ENCODE results near the gene MTCP1. TPM values are rescaled to one million over a fixed set of nuclear protein-coding genes. Genes with fewer than 3 reads are reported as not detected.
A peak's percentile ranks its signal among the peaks of the same experiment; 100 is the strongest.

MTCP1 gene
- total RNA-seq, 2 donors from 2014 or later, result 0.36 to 15.8 TPM

DNA sequence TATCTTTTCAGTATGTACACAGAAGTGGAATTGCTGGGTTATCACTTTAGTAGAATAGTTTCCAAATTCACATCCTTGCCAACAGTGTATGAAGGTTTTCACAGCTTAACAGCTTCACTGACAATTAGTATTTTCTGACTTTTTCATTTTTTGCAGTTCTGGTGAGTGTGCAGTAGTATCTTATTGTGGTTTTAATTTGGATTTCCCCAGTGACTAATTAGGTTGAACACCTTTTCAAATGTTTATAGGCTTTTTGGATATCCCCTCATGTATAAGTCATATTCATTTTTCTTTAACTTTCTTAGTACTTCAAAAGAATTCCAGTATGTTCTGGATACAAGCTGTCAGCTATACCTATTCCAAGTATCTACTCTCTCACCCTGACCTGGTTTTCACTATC, 37.5 kb upstream of the MTCP1 start:
- no peak for TF ChIP-seq POLR2A (IDR thresholded peaks at IDR 0.05)
- TF ChIP-seq, protein P1, sequence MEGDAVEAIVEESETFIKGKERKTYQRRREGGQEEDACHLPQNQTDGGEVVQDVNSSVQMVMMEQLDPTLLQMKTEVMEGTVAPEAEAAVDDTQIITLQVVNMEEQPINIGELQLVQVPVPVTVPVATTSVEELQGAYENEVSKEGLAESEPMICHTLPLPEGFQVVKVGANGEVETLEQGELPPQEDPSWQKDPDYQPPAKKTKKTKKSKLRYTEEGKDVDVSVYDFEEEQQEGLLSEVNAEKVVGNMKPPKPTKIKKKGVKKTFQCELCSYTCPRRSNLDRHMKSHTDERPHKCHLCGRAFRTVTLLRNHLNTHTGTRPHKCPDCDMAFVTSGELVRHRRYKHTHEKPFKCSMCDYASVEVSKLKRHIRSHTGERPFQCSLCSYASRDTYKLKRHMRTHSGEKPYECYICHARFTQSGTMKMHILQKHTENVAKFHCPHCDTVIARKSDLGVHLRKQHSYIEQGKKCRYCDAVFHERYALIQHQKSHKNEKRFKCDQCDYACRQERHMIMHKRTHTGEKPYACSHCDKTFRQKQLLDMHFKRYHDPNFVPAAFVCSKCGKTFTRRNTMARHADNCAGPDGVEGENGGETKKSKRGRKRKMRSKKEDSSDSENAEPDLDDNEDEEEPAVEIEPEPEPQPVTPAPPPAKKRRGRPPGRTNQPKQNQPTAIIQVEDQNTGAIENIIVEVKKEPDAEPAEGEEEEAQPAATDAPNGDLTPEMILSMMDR (IDR thresholded peaks at IDR 0.05), result no peak
- TF ChIP-seq POLR2AphosphoS5 (IDR thresholded peaks at IDR 0.05), result no peak
- no peaks in the 10 kb centered on the region for H3K4me1 ChIP-seq (replicated peaks)
- no peak overlapping the region for H3K27ac ChIP-seq
- DNase-seq (ENCODE audit: low spot score), result no peak
- H3K27me3 ChIP-seq (replicated peaks; ENCODE audit: insufficient read depth), result no peaks in the 10 kb centered on the region
- intact Hi-C loops (cut with DNase I), result no loop called here
- no peaks in the 10 kb centered on the region for H3K36me3 ChIP-seq
- H3K4me3 ChIP-seq, result no peak overlapping the region
- no peaks in the 10 kb centered on the region for H3K9me3 ChIP-seq

GRCh38 chrX:155105919-155106318, 35.0 kb upstream of the MTCP1 start:
- Histone ChIP-seq H3K27ac (no peak overlapping the region), H3K4me1 (replicated peaks) (no peaks in the 10 kb centered on the region), H3K9me3 (no peaks in the 10 kb centered on the region), H3K4me3 (no peak overlapping the region), H3K36me3 (no peaks in the 10 kb centered on the region), H3K27me3 (replicated peaks; ENCODE audit: insufficient read depth) (no peaks in the 10 kb centered on the region)
- WGBS, result 100% methylated on average over 2 of the region's 2 CpGs
- intact Hi-C loops (cut with DNase I), result no loop called here
- no peak for DNase-seq (ENCODE audit: low spot score)
- TF ChIP-seq, protein P1 (IDR thresholded peaks at IDR 0.05), result no peak
- TF ChIP-seq POLR2AphosphoS5 (IDR thresholded peaks at IDR 0.05) (no peak), POLR2A (IDR thresholded peaks at IDR 0.05) (no peak)

- no peak overlapping the region for H3K27ac ChIP-seq
- 33% methylated on average over 4 of the region's 4 CpGs for WGBS
- H3K27me3 ChIP-seq (replicated peaks; ENCODE audit: insufficient read depth), result no peaks in the 10 kb centered on the region
- TF ChIP-seq, protein P1 (IDR thresholded peaks at IDR 0.05), result peak in 3 of 4 experiments; percentile 44 to 60 (median 55)
- TF ChIP-seq POLR2A (IDR thresholded peaks at IDR 0.05) (no peak), POLR2AphosphoS5 (IDR thresholded peaks at IDR 0.05) (no peak)
- no peaks in the 10 kb centered on the region for H3K36me3 ChIP-seq
- H3K9me3 ChIP-seq, result no peaks in the 10 kb centered on the region
- intact Hi-C loops (cut with DNase I), result loop anchor here (10.0 kb wide), 1 partner anchor 50 kb away; no protein-coding TSS in a partner anchor
- no peak overlapping the region for H3K4me3 ChIP-seq
- no peak for DNase-seq (ENCODE audit: low spot score)
- no peaks in the 10 kb centered on the region for H3K4me1 ChIP-seq (replicated peaks)
These were observed 23.6 kb upstream of the MTCP1 start for GRCh38 chrX:155094468-155095061.

- no peak overlapping the region for H3K4me3 ChIP-seq
- DNase-seq (ENCODE audit: low spot score), result no peak
- no peak overlapping the region for H3K27ac ChIP-seq
- WGBS, result 93% methylated on average over 16 of the region's 26 CpGs
- no peaks in the 10 kb centered on the region for H3K27me3 ChIP-seq (replicated peaks; ENCODE audit: insufficient read depth)
- intact Hi-C loops (cut with DNase I), result loop anchor here (5.0 kb wide), 1 partner anchor 105 kb away; no protein-coding TSS in a partner anchor
- no peaks in the 10 kb centered on the region for H3K4me1 ChIP-seq (replicated peaks)
- no peaks in the 10 kb centered on the region for H3K36me3 ChIP-seq
- TF ChIP-seq, protein P1 (IDR thresholded peaks at IDR 0.05), result no peak
- no peak for TF ChIP-seq POLR2A (IDR thresholded peaks at IDR 0.05)
- no peak for TF ChIP-seq POLR2AphosphoS5 (IDR thresholded peaks at IDR 0.05)
- no peaks in the 10 kb centered on the region for H3K9me3 ChIP-seq
These were observed 16.2 kb upstream of the MTCP1 start for GRCh38 chrX:155086961-155087735.

Data from prostate gland (tissue), 2 donors.